CD14-positive monocyte (primary cell): ENCODE results near the gene RFNG. TPM values are rescaled to one million over a fixed set of nuclear protein-coding genes. Genes with fewer than 3 reads are reported as not detected.

Source experiments
- DNase-seq, 3 donors: peaks; one replicate each; pipeline ENCODE4 v3.0.0-alpha.2; 2011 to 2022
- H2AFZ ChIP-seq: 2 replicates; pipeline ENCODE4 v1.6.0; 2012; ENCODE audit warnings: mild to moderate bottlenecking, low read depth, low read length, inconsistent platforms; ENCODE audit not compliant: insufficient read depth, poor library complexity, severe bottlenecking
- H3K27ac ChIP-seq, 2 donors: 1 replicate in 1 of 2; 2 replicates in 1 of 2; pipeline ENCODE4 v1.5.1; 2012 to 2013; ENCODE audit warnings: low read length in 2 of 2, control low read depth in 1 of 2, inconsistent platforms in 1 of 2, low read depth in 1 of 2, mild to moderate bottlenecking in 1 of 2
- H3K27me3 ChIP-seq, 2 donors: one replicate each; pipeline versions ENCODE4 v1.6.0 to v1.6.1; 2011 to 2013; ENCODE audit warnings: low read length in 2 of 2; ENCODE audit not compliant: control insufficient read depth in 2 of 2, insufficient read depth in 2 of 2
- H3K36me3 ChIP-seq, 2 donors: replicated peaks in 1 of 2; 1 replicate in 1 of 2; 2 replicates in 1 of 2; pipeline versions ENCODE4 v1.5.1 to v1.6.1; 2012 to 2013; ENCODE audit warnings: low read length in 2 of 2, control low read depth in 1 of 2, inconsistent platforms in 1 of 2, mild to moderate bottlenecking in 1 of 2; ENCODE audit not compliant: insufficient read depth in 2 of 2, control insufficient read depth in 1 of 2
- H3K4me1 ChIP-seq, 2 donors: 1 replicate in 1 of 2; 2 replicates in 1 of 2; pipeline versions ENCODE4 v1.5.1 to v1.6.1; 2012 to 2013; ENCODE audit warnings: low read length in 2 of 2, control low read depth in 1 of 2, inconsistent platforms in 1 of 2, mild to moderate bottlenecking in 1 of 2, moderate library complexity in 1 of 2; ENCODE audit not compliant: insufficient read depth in 2 of 2, control insufficient read depth in 1 of 2
- H3K4me2 ChIP-seq: replicated peaks from 2 replicates; pipeline ENCODE3; 2012; ENCODE audit warnings: low read length, moderate library complexity, mild to moderate bottlenecking; ENCODE audit not compliant: poor library complexity, severe bottlenecking; ENCODE audit errors: extremely low read depth
- H3K4me3 ChIP-seq, 3 experiments: fragments of 200-600 bp in 1 of 3; sonication (generic) in 1 of 3; replicated peaks in 1 of 3; 1 replicate in 2 of 3; 2 replicates in 1 of 3; pipeline ENCODE4 v1.5.1; 2011 to 2013; ENCODE audit warnings: low read length in 3 of 3, mild to moderate bottlenecking in 3 of 3, control low read depth in 2 of 3, low read depth in 2 of 3, inconsistent platforms in 1 of 3, moderate library complexity in 1 of 3
- H3K79me2 ChIP-seq: 2 replicates; pipeline ENCODE4 v1.6.0; 2012; ENCODE audit warnings: mild to moderate bottlenecking, control low read depth, inconsistent platforms, low read length, moderate library complexity; ENCODE audit not compliant: insufficient read depth
- H3K9ac ChIP-seq: 2 replicates; pipeline ENCODE4 v1.6.0; 2017; ENCODE audit warnings: low read length, mild to moderate bottlenecking; ENCODE audit not compliant: insufficient read depth, poor library complexity, severe bottlenecking
- H3K9me3 ChIP-seq, 2 donors: replicated peaks in 1 of 2; 1 replicate in 1 of 2; 2 replicates in 1 of 2; pipeline versions ENCODE4 v1.5.1 to v1.6.1; 2012 to 2013; ENCODE audit warnings: low read length in 2 of 2, control low read depth in 1 of 2; ENCODE audit not compliant: control insufficient read depth in 1 of 2, insufficient read depth in 1 of 2
- H4K20me1 ChIP-seq: 2 replicates; pipeline ENCODE4 v1.6.0; 2012; ENCODE audit warnings: mild to moderate bottlenecking, low read length, control low read depth, moderate library complexity; ENCODE audit not compliant: insufficient read depth
- H3K27ac Mint-ChIP-seq, 7 donors: one replicate each; pipeline ENCODE4 v1.8.0; 2020; ENCODE audit warnings: mild to moderate bottlenecking in 7 of 7, mixed read lengths in 7 of 7, moderate library complexity in 6 of 7, inconsistent platforms in 2 of 7
- H3K27me3 Mint-ChIP-seq, 3 donors: one replicate each; pipeline ENCODE4 v1.8.0; 2021 to 2022; ENCODE audit warnings: low read depth in 3 of 3, mild to moderate bottlenecking in 3 of 3, mixed read lengths in 3 of 3, moderate library complexity in 3 of 3, inconsistent platforms in 1 of 3
- H3K36me3 Mint-ChIP-seq, 2 donors: one replicate each; pipeline ENCODE4 v1.8.0; 2020; ENCODE audit warnings: mixed read lengths in 2 of 2, inconsistent platforms in 1 of 2, mild to moderate bottlenecking in 1 of 2
- H3K4me1 Mint-ChIP-seq: one replicate; pipeline ENCODE4 v1.8.0; 2020; ENCODE audit warnings: mild to moderate bottlenecking, mixed read lengths
- H3K4me3 Mint-ChIP-seq, 2 donors: one replicate each; pipeline ENCODE4 v1.8.0; 2020; ENCODE audit warnings: mild to moderate bottlenecking in 2 of 2, mixed read lengths in 2 of 2, moderate library complexity in 1 of 2
- H3K9me3 Mint-ChIP-seq, 7 donors: one replicate each; pipeline ENCODE4 v1.8.0; 2020 to 2022; ENCODE audit warnings: mixed read lengths in 7 of 7, mild to moderate bottlenecking in 6 of 7, moderate library complexity in 6 of 7, inconsistent platforms in 2 of 7
- CTCF ChIP-seq: fragments of 200-600 bp; IDR thresholded peaks from one replicate; pipeline ENCODE4 v1.8.0; 2022; ENCODE audit warnings: antibody characterized with exemption, mild to moderate bottlenecking
- WGBS: methylation state at CpG from one replicate; pipeline ENCODE4 v1.1.5; 2013; ENCODE audit warnings: missing lambda C conversion rate; ENCODE audit not compliant: insufficient coverage; 5-methylcytosine and 5-hydroxymethylcytosine counted together
- intact Hi-C, 2 donors: fragments of 100-400 bp; cut with micrococcal nuclease; formaldehyde crosslinking; loops; one replicate each; pipeline versions ENCODE4 v1.15.0 to v1.15.1; 2023
- polyA plus RNA-seq, 3 donors: library from polyadenylated mRNA; depleted of rRNA in 1 of 3; unstranded in 2 of 3; stranded (reverse) in 1 of 3; fragments of 300-500 nt in 2 of 3; fragments of >200 nt in 1 of 3; fragmentation: Illumina TruSeq in 2 of 3; gene quantifications; 1 replicate in 2 of 3; 2 replicates in 1 of 3; pipeline ENCODE4 v1.2.3, GENCODE V29; 2012 to 2021

The RFNG gene
- polyA plus RNA-seq, 3 donors = 1.5 to 32.4 (median 4.1) TPM

- Mint-ChIP-seq H3K4me1 (peaks cover 15% of the 10 kb centered on the region), H3K27ac (no peak overlapping the region), H3K9me3 (no peaks in the 10 kb centered on the region), H3K36me3 (peaks cover 27 to 59% of the 10 kb centered on the region in 2 donors), H3K27me3 (no peaks in the 10 kb centered on the region), H3K4me3 (no peak overlapping the region)
- H2AFZ ChIP-seq = no peak overlapping the region
- H3K4me1 ChIP-seq = peaks cover 13 to 20% of the 10 kb centered on the region in 2 donors
- 92% methylated on average over 14 of the region's 14 CpGs for WGBS
- peaks cover 14% of the 10 kb centered on the region for H3K79me2 ChIP-seq
- H3K4me2 ChIP-seq = no peak overlapping the region
- H3K27me3 ChIP-seq = no peaks in the 10 kb centered on the region
- TF ChIP-seq CTCF = no peak
- H3K9me3 ChIP-seq = no peaks in the 10 kb centered on the region
- H3K4me3 ChIP-seq = no peak overlapping the region
- no peak for DNase-seq
- H3K27ac ChIP-seq = no peak overlapping the region
- intact Hi-C loops = no loop called here
- H4K20me1 ChIP-seq = peaks cover 12% of the 10 kb centered on the region
- H3K9ac ChIP-seq = no peak overlapping the region
- H3K36me3 ChIP-seq = peaks cover 81% of the 10 kb centered on the region in 2 donors
These were observed 9.0 kb upstream of the RFNG start for GRCh38 chr17:82060614-82061013.

- H3K4me1 Mint-ChIP-seq = peaks cover 15% of the 10 kb centered on the region
- DNase-seq = no peak
- H3K36me3 ChIP-seq = peaks cover 85 to 87% of the 10 kb centered on the region in 2 donors
These were observed 8.4 kb upstream of the RFNG start for GRCh38 chr17:82060001-82060380.

More at GRCh38 chr17:82060001-82060380, 8.4 kb upstream of the RFNG start:
- no peaks in the 10 kb centered on the region for H3K27me3 ChIP-seq
- intact Hi-C loops = no loop called here
- H3K9me3 ChIP-seq = no peaks in the 10 kb centered on the region
- no peak overlapping the region for H3K4me2 ChIP-seq
- no peaks in the 10 kb centered on the region for H3K9me3 Mint-ChIP-seq
- H3K4me3 ChIP-seq = no peak overlapping the region
- H3K27ac ChIP-seq = no peak overlapping the region
- H2AFZ ChIP-seq = no peak overlapping the region
- no peak for TF ChIP-seq CTCF
- peaks cover 10% of the 10 kb centered on the region for H4K20me1 ChIP-seq
- no peaks in the 10 kb centered on the region for H3K27me3 Mint-ChIP-seq
- peaks cover 30 to 63% of the 10 kb centered on the region in 2 donors for H3K36me3 Mint-ChIP-seq
- no peak overlapping the region for H3K9ac ChIP-seq
- H3K4me1 ChIP-seq = peaks cover 10 to 17% of the 10 kb centered on the region in 2 donors
- WGBS = 94% methylated on average over 10 of the region's 16 CpGs
- peaks cover 10% of the 10 kb centered on the region for H3K79me2 ChIP-seq
- H3K27ac Mint-ChIP-seq = peak overlapping the region in 1 of 7 donors; percentile 75
- no peak overlapping the region for H3K4me3 Mint-ChIP-seq
